Mesodermal cell (in vitro differentiated cells): Measurements from ENCODE around the gene LHFPL3.

Experiments
- H3K27ac ChIP-seq: 2 replicates; pipeline ENCODE4 v1.7.0; 2013; ENCODE audit warnings: mild to moderate bottlenecking, low read depth, low read length, moderate library complexity; ENCODE audit not compliant: severe bottlenecking
- H3K36me3 ChIP-seq: 2 replicates; pipeline ENCODE4 v1.7.1; 2013; ENCODE audit warnings: mild to moderate bottlenecking, low read length, moderate library complexity; ENCODE audit not compliant: control insufficient read depth, insufficient read depth
- H3K4me1 ChIP-seq: one replicate; pipeline ENCODE4 v1.7.1; 2013; ENCODE audit warnings: mild to moderate bottlenecking, low read length; ENCODE audit not compliant: insufficient read depth, control insufficient read depth, poor library complexity, severe bottlenecking
- H3K4me3 ChIP-seq: 2 replicates; pipeline ENCODE4 v1.7.0; 2013; ENCODE audit warnings: low read length, control low read depth, mild to moderate bottlenecking; ENCODE audit not compliant: insufficient read depth, poor library complexity, severe bottlenecking; ENCODE audit errors: extremely low read depth
- H3K9me3 ChIP-seq: 2 replicates; pipeline ENCODE4 v1.7.1; 2013; ENCODE audit warnings: mild to moderate bottlenecking, low read length, moderate library complexity; ENCODE audit not compliant: control insufficient read depth
- WGBS, 2 experiments: methylation state at CpG; one replicate each; pipeline ENCODE4 v1.1.5; 2013; ENCODE audit warnings: missing lambda C conversion rate in 2 of 2; ENCODE audit not compliant: insufficient coverage in 2 of 2; 5-methylcytosine and 5-hydroxymethylcytosine counted together

Gene LHFPL3

GRCh38 chr7:104327534-104327933, 869 bp upstream of the LHFPL3 start:
- Histone ChIP-seq H3K9me3 (no peaks in the 10 kb centered on the region), H3K4me1 (peaks cover 3% of the 10 kb centered on the region), H3K4me3 (no peak overlapping the region), H3K36me3 (no peaks in the 10 kb centered on the region), H3K27ac (no peak overlapping the region)
- 58 to 73% methylated on average over 4 to 6 of the region's 7 CpGs for WGBS, 2 experiments

DNA sequence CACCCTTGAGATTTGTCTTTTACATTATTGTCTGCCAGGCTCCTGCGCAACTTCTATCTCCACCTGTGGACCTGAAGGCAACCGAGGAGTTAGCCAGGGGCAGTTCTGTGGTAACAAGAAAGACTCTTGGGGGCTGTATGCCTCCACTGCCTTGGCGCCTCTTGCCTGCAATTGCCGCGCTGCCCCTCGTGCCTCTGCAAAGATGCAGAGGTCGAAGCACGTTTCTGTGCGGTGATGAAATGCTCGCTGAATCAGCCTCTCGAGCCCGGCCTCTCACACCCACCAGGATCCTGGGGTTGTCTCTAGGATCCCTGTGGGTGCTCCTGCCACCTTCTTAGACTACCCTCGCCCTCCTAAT, 486 bp upstream of the LHFPL3 start:
- WGBS, 2 experiments: 12 to 14% methylated on average over 10 to 11 of the region's 13 CpGs
- H3K36me3 ChIP-seq: no peaks in the 10 kb centered on the region
- H3K4me1 ChIP-seq: peaks cover 3% of the 10 kb centered on the region
- H3K27ac ChIP-seq: no peak overlapping the region
- no peaks in the 10 kb centered on the region for H3K9me3 ChIP-seq
- peak overlapping the region; percentile 22 for H3K4me3 ChIP-seq

DNA sequence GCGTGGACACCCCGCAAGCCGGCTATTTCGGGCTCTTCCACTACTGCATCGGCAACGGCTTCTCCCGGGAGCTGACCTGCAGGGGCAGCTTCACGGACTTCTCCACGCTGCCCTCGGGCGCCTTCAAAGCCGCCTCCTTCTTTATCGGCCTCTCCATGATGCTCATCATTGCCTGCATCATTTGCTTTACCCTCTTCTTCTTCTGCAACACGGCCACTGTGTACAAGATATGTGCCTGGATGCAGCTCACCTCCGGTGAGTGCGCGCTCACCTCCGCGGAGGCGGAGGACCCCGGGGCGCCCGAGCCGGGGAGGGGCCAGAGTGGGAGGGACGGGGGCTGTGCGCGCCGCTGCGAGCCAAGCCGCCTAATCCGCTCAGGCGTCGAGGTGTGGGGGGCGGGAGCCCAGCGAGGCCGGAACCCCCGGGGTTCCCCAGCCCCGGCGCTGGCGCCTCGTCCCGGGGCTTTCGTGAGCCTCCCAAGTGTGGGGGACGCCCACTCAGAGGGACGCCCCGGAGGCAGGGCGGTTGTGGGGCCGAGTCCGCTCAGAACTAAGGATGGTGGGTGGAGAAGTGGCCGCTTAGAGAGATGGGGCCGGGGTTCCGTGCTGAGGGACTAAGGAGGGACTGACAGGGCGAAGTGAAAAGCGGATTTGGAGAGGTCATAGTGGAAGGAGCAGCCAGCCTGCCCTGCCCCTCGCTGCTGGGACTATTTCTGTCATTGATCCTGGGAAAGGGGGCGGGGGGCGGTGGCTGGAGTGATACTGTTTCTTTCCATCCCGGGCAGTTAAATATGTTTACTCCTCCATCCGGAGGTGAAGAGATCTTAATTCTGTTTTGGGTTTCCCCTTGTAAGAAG, 795 bp downstream of the LHFPL3 start:
- no peaks in the 10 kb centered on the region for H3K9me3 ChIP-seq
- peaks cover 3% of the 10 kb centered on the region for H3K4me1 ChIP-seq
- no peaks in the 10 kb centered on the region for H3K36me3 ChIP-seq
- 1 to 2% methylated on average over 43 to 47 of the region's 59 CpGs for WGBS, 2 experiments
- H3K4me3 ChIP-seq: peak overlapping the region; percentile 22
- H3K27ac ChIP-seq: no peak overlapping the region

GRCh38 chr7:104341546-104341945, 13.1 kb downstream of the LHFPL3 start:
- no peak overlapping the region for H3K4me3 ChIP-seq
- H3K4me1 ChIP-seq: no peaks in the 10 kb centered on the region
- no peaks in the 10 kb centered on the region for H3K9me3 ChIP-seq
- whole genome bisulfite sequencing, 2 experiments: 0% methylated on average over 1 of the region's 2 CpGs
- H3K27ac ChIP-seq: no peak overlapping the region
- H3K36me3 ChIP-seq: no peaks in the 10 kb centered on the region

GRCh38 chr7:104352736-104353135, 24.3 kb downstream of the LHFPL3 start:
- Histone ChIP-seq H3K27ac (no peak overlapping the region), H3K4me3 (no peak overlapping the region), H3K36me3 (no peaks in the 10 kb centered on the region), H3K4me1 (no peaks in the 10 kb centered on the region), H3K9me3 (no peaks in the 10 kb centered on the region)
- 87 to 91% methylated on average over 3 to 5 of the region's 6 CpGs for WGBS, 2 experiments

DNA sequence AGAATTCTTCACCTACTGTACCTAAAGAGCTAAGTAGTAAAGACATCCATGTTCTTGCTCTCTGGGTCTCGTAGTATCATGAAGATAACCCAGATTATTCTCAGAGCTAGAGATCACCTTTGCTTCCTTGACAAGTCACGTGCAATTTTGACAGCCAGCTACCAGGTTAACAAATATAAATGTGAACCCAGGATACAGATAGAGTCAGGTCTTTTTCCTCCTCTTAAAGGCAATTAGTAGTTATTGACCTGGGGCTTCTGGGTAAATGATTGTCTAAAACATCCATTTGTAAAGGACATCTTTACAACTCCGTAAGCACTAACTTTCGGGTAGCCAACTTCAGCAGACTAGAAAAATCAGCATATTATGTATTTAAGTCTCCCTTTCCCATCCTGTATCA, 28.8 kb downstream of the LHFPL3 start:
- Histone ChIP-seq H3K9me3 (no peaks in the 10 kb centered on the region), H3K27ac (no peak overlapping the region), H3K4me1 (no peaks in the 10 kb centered on the region), H3K4me3 (no peak overlapping the region), H3K36me3 (no peaks in the 10 kb centered on the region)
- 57 to 78% methylated on average over 1 to 2 of the region's 4 CpGs for WGBS, 2 experiments

DNA sequence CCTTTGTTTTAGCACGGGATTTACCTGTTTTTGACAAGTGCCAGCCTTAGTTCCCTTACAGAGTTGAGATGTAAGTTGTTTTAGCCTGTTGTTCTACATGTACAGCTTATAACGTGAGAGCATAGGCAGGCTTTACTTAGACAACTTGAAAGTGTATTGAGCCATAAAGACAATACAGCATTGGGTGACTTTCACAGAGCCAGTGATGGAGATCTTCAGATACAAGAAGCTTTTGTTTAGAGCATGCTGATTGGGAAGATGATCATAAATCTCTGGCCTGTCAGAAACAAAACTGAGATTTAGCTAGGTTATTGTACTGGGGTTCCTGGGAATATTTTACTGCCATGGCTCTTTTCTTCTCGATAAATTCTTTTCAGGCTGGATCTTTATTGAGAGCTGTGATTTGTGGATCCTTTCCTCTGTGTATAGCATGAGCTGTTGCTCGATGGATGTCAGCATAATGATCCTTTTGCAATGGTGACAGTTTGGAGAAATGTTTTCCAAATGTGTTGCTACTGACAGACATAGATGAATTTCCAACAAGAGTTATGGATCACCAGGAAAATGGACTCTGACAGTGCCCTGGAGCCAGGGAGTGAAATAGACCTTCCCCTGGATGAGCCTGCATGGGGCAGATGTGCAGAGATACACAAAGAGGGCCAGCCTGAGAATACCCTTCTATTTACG, 30.2 kb downstream of the LHFPL3 start:
- Histone ChIP-seq H3K9me3 (no peaks in the 10 kb centered on the region), H3K36me3 (no peaks in the 10 kb centered on the region), H3K4me1 (no peaks in the 10 kb centered on the region), H3K4me3 (no peak overlapping the region), H3K27ac (no peak overlapping the region)
- 72 to 81% methylated on average over 4 of the region's 5 CpGs for WGBS, 2 experiments

DNA sequence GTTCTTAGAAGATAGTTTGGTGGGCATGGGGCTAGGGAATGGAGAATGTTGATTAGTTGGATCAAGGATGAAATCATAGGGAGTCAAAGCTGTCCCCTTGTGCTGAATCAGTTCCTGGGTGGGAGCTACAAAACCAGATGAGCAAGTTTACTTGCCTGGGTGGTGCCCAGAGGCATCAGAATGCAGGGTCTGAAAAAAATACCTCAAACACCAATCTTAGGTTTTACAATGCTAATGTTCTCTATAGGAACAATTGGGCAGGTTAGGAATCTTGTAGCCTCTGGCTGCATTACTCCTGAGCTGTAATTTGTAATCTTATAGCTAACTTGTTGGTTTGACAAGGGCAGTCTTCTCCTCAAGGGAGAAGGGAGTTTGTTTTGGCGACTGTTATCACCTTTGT, 34.4 kb downstream of the LHFPL3 start:
- H3K27ac ChIP-seq: no peak overlapping the region
- H3K9me3 ChIP-seq: no peaks in the 10 kb centered on the region
- H3K4me3 ChIP-seq: no peak overlapping the region
- no peaks in the 10 kb centered on the region for H3K4me1 ChIP-seq
- WGBS, 2 experiments: 86% methylated on average over 1 of the region's 1 CpG; no CpG with 5 or more reads in 1 of the 2 experiments
- no peaks in the 10 kb centered on the region for H3K36me3 ChIP-seq

DNA sequence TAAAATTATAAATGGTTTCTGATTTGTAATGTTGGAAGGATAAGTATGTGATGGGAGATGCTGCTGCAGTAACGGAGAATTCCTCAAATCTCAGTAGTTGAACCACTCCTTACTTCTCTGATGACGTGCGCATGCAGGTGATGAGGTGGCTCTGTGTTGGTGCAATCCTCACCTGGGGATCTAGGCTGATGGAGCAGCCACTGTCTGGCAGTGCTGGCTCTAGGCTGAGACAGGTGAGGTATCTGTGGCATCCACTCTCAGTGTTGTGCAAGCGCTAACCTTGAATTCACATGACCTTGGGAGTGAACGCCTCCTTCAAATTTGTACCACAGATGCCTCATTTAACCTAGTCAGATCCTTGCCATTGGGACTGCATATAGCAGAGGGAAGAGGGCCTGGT, 35.0 kb downstream of the LHFPL3 start:
- no peak overlapping the region for H3K4me3 ChIP-seq
- H3K36me3 ChIP-seq: no peaks in the 10 kb centered on the region
- WGBS, 2 experiments: 100% methylated on average over 1 to 2 of the region's 5 CpGs
- H3K27ac ChIP-seq: no peak overlapping the region
- no peaks in the 10 kb centered on the region for H3K4me1 ChIP-seq
- H3K9me3 ChIP-seq: no peaks in the 10 kb centered on the region

DNA sequence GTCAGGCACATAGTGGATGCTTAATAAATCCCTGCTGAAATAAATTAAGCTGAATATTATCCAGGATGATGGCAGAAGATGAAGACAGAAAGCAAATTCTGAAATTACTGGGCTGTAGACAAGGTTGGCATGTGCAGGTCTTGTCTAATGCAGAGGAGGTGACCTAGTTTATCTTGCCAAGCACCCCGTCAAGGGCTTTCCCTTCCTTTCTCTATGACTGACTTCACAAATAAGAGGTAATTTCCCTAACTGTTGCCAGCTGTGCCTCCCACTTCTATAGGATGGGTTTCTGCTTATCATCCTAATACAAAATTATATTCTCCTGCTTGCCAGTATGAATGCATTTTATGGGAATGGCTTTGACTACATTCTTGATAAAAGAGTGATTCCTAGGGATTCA, 38.0 kb downstream of the LHFPL3 start:
- WGBS, 2 experiments: 63 to 100% methylated on average over 1 of the region's 1 CpG
- Histone ChIP-seq H3K4me3 (no peak overlapping the region), H3K27ac (no peak overlapping the region), H3K4me1 (no peaks in the 10 kb centered on the region), H3K9me3 (no peaks in the 10 kb centered on the region), H3K36me3 (no peaks in the 10 kb centered on the region)

DNA sequence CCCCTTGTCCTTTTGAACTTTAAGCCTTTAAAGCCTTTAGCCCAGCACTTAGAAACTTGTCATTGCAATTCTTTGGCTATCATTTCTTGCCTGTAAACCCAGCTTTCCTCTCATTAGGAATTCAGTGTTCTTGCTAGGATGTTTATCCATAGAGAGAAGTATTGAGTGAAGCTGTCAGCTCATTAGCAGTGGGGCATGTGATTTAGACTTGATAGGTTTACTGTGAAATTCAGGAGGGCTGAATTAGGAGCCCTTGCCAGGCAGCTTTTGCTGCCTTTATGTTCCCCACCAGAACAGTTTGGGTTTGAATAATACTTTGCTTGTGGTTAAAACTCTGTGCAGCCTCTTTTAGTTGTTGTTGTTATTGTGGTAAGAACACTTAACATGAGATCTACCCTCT, 39.5 kb downstream of the LHFPL3 start:
- Histone ChIP-seq H3K4me3 (no peak overlapping the region), H3K9me3 (no peaks in the 10 kb centered on the region), H3K36me3 (no peaks in the 10 kb centered on the region), H3K27ac (no peak overlapping the region), H3K4me1 (no peaks in the 10 kb centered on the region)
